ENCODE measurements around the gene MAL.

MAL gene

GRCh38 chr2:95017071-95017501 is 8.4 kb upstream of the MAL start:
- DNase-seq: no peak

- DNase-seq: no peak
Measured at GRCh38 chr2:95017836-95018235, 7.7 kb upstream of the MAL start.

- no peak for DNase-seq
Measured at GRCh38 chr2:95018301-95018700, 7.2 kb upstream of the MAL start.

- no peak for DNase-seq
Measured at GRCh38 chr2:95018861-95019550, 6.5 kb upstream of the MAL start.

- no peak for DNase-seq
Measured at GRCh38 chr2:95019572-95019971, 5.9 kb upstream of the MAL start.

GRCh38 chr2:95020275-95021022 is 5.1 kb upstream of the MAL start:
- DNase-seq: no peak

- no peak for DNase-seq
Measured at GRCh38 chr2:95021023-95021416, 4.5 kb upstream of the MAL start.

- DNase-seq: no peak
Measured at GRCh38 chr2:95021847-95022246, 3.7 kb upstream of the MAL start.

GRCh38 chr2:95022309-95023221 is 2.9 kb upstream of the MAL start:
- peak; percentile 6 for DNase-seq

- DNase-seq: no peak
Measured at GRCh38 chr2:95023222-95023597, 2.3 kb upstream of the MAL start.

GRCh38 chr2:95024371-95024770 is 1.1 kb upstream of the MAL start:
- no peak for DNase-seq

GRCh38 chr2:95024960-95025405 is 525 bp upstream of the MAL start:
- no peak for DNase-seq

GRCh38 chr2:95026471-95027368 is 1.2 kb downstream of the MAL start:
- DNase-seq: no peak

- no peak for DNase-seq
Measured at GRCh38 chr2:95027369-95027720, 1.8 kb downstream of the MAL start.

- no peak for DNase-seq
Measured at GRCh38 chr2:95029898-95030341, 4.4 kb downstream of the MAL start.

- DNase-seq: no peak
Measured at GRCh38 chr2:95030496-95030895, 5.0 kb downstream of the MAL start.

GRCh38 chr2:95031076-95031725 is 5.7 kb downstream of the MAL start:
- DNase-seq: no peak

GRCh38 chr2:95031726-95032116 is 6.2 kb downstream of the MAL start:
- DNase-seq: no peak

- DNase-seq: no peak
Measured at GRCh38 chr2:95032341-95032740, 6.8 kb downstream of the MAL start.

- no peak for DNase-seq
Measured at GRCh38 chr2:95032868-95033603, 7.5 kb downstream of the MAL start.

GRCh38 chr2:95034221-95034620 is 8.7 kb downstream of the MAL start:
- DNase-seq: no peak

All from NCI-H2029 treated with DMSO at 0.1 percent for 48 hours (cell line).